RKO (cell line): Measurements from ENCODE around the gene TSPO2.
A peak's percentile ranks its signal among the peaks of the same experiment; 100 is the strongest.

Source experiments
- DNase-seq: peaks from one replicate; pipeline ENCODE4 v3.0.0-alpha.2; 2016; ENCODE audit warnings: low spot score

Gene TSPO2

GRCh38 chr6:41075651-41076626 lies 33.7 kb downstream of the TSPO2 start:
- DNase-seq, result no peak

- DNase-seq, result no peak
Measured at GRCh38 chr6:41077536-41077935, 35.3 kb downstream of the TSPO2 start.

GRCh38 chr6:41078101-41078500 lies 35.8 kb downstream of the TSPO2 start:
- DNase-seq, result no peak

DNA sequence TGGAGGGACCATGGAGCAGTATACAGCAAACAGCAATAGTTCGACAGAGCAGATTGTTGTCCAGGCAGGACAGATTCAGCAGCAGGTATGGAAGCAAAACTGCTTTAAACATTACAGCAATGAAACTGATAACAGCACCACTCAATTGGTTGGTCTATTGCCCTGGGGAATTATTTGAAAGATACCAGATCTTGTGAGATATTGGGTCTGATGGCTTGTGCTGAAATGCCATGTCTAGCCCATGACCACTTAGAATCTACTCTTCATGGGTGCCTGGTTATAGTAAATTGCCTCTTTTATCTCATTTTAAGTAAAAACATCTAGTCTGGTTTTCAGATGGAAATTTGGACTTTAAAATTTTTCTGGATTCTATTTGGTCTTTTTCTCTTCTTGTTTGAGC lies 36.8 kb downstream of the TSPO2 start:
- DNase-seq, result no peak

DNA sequence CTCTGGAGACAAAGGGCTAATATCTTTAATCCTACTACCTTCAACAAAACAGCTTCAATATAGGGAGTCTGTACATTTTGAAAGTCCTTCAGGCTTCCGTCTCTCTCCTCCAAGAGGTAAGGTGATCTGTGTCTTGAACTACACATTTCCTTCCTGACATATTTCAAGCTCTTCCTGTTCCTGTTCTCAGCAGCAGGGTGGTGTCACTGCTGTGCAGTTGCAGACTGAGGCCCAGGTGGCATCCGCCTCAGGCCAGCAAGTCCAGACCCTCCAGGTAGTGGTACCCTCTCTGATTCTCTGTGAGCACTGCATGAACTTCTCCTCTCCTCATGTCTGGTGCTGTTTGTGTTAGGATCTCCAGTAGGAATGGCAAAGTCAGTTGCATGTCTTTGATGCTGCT lies 38.4 kb downstream of the TSPO2 start:
- no peak for DNase-seq

- DNase-seq, result no peak
Measured at GRCh38 chr6:41083072-41083471, 40.8 kb downstream of the TSPO2 start.

GRCh38 chr6:41085182-41085581 lies 42.9 kb downstream of the TSPO2 start:
- no peak for DNase-seq

GRCh38 chr6:41088451-41088850 lies 46.2 kb downstream of the TSPO2 start:
- DNase-seq, result no peak

DNA sequence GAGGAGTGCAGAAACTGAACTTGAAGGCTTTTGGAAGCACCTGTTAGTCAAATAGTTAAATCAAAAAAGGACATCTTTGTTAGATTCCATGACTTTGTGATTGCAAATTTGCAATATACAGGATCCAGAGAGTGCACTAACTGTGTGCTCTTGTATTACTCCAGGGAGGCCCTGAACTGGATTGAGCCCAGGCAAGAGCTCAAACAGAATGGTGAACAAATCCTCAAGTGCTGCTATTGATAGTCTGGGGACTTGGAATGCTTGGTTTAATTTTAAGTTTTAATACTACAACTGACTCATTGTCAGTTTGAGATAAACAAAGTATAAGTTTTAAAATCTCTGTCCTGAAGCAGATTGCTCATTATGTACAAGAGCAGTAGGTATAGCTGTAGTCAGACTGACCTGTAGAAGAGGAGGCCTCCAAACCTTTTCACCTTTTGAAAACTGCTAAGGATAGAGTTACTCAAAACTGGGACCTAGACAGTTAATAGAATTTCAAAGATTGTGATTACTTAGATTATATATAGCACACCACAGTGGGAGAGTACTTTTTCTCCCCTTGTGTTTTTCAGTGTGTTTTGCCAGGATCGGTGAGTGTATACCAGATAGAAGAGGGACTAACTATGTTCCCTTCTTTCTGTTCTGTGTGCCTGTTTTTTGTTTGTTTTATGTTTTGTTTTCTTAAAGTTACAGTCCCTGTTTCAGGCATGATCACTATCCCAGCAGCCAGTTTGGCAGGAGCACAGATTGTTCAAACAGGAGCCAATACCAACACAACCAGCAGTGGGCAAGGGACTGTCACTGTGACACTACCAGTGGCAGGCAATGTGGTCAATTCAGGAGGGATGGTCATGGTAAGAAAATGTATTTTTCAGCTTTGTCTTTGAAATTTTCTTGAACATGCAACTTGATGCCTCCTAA lies 48.8 kb downstream of the TSPO2 start:
- DNase-seq, result no peak

DNA sequence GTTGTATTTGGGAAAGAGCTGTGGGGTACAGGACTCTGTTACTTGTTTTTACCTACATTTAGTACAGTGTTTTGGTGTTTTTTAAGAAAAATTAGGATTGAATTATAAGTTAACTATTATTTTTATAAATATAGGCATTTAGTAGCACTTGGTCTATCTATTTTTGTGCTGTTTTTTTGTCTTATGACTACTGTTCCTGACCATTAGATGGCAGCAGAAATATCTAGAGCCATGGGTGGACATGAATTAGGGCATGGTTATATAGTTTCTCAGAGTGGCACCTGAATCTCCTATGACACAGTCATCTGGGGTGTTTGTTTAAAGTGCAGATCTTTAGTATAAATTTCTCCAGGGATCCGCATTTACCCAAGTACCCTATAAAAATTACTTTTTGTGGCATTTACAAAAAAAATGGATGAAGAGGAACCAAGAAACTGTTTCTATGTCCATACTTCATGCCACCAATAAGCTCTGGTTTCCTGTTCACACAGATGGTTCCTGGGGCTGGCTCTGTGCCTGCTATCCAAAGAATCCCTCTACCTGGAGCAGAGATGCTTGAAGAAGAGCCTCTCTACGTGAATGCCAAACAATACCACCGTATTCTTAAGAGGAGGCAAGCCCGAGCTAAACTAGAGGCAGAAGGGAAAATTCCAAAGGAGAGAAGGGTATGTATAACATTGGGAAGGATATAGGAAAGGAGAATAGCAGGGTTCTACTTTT lies 50.3 kb downstream of the TSPO2 start:
- DNase-seq, result peak; percentile 59

- no peak for DNase-seq
Measured at GRCh38 chr6:41093729-41094128, 51.5 kb downstream of the TSPO2 start.
